Measurements from ENCODE around the gene CAPG. TPM values are rescaled to one million over a fixed set of nuclear protein-coding genes. Genes with fewer than 3 reads are reported as not detected.
A peak's percentile ranks its signal among the peaks of the same experiment; 100 is the strongest.

Gene CAPG
- total and polyA plus RNA-seq, 2 of the 4 experiments (the other 2 are of a cell fraction): 79.9 to 98.3 TPM

- dilution Hi-C loops (cut with HindIII; ENCODE audit: low sequenced_read_pairs, unreplicated experiment) (no loop called here), intact Hi-C loops (cut with micrococcal nuclease) (no loop called here), in situ Hi-C loops (cut with MboI; ENCODE audit: low sequenced_read_pairs) (no loop called here)
- BruUV-seq (replicated peaks): no TSS peak
- Histone ChIP-seq H4K5ac (ENCODE audit: low read depth, low read length) (peak overlapping the region; percentile 4; the same call in 1 of the 2 replicates), H3K4me1 (ENCODE audit: control insufficient read depth, insufficient read depth, low read length) (peaks cover 11% of the 10 kb centered on the region), H4K91ac (ENCODE audit: insufficient read depth, low read depth, low read length) (no peak overlapping the region), H3K9ac (ENCODE audit: low read depth, low read length) (no peak overlapping the region; the same call in 1 of the 2 replicates), H3K9me3 (ENCODE audit: control insufficient read depth, insufficient read depth, low read length) (no peaks in the 10 kb centered on the region), H3K14ac (replicated peaks; ENCODE audit: low read depth, low read length) (no peak overlapping the region), H3K27ac (ENCODE audit: insufficient read depth, low read length) (peak overlapping the region; percentile 80; the same call in 1 of the 2 replicates), H4K20me1 (ENCODE audit: insufficient read depth, low read length) (no peaks in the 10 kb centered on the region; the same call in 1 of the 2 replicates), H3K4ac (ENCODE audit: low read depth, low read length) (no peak overlapping the region), H2AK9ac (replicated peaks; ENCODE audit: low read depth, low read length, poor library complexity) (peak overlapping the region; percentile 56), H2AFZ (replicated peaks; ENCODE audit: low read length, poor library complexity) (no peak overlapping the region), H3K9me1 (ENCODE audit: insufficient read depth, low read length) (peaks cover 6% of the 10 kb centered on the region), H2BK15ac (ENCODE audit: low read depth, low read length) (no peak overlapping the region), H3K27me3 (ENCODE audit: control insufficient read depth, insufficient read depth, low read length) (no peaks in the 10 kb centered on the region), H3K36me3 (ENCODE audit: control insufficient read depth, insufficient read depth, low read length) (peaks cover 9% of the 10 kb centered on the region), H3K23ac (ENCODE audit: low read depth, low read length) (no peak overlapping the region), H4K8ac (ENCODE audit: low read depth in 2 of 2, low read length in 2 of 2) (no peak overlapping the region), H3K4me3 (ENCODE audit: insufficient read depth, low read depth, low read length) (no peak overlapping the region), H3K79me1 (ENCODE audit: low read depth in 1 of 2, low read length in 2 of 2) (0 out of 4 replicates have a peak, but pooled peaks cover 0 to 4% of the 10 kb centered on the region in 2 experiments), H2AK5ac (ENCODE audit: low read depth, low read length) (no peak overlapping the region), H3K56ac (ENCODE audit: extremely low read depth, insufficient read depth, low read length) (no peak overlapping the region), H2BK20ac (ENCODE audit: low read depth, low read length) (no peak overlapping the region), H2BK5ac (ENCODE audit: low read depth, low read length, poor library complexity, severe bottlenecking) (no peak overlapping the region), H3K18ac (ENCODE audit: low read depth, low read length) (no peak overlapping the region; the same call in 1 of the 2 replicates), H3K4me2 (ENCODE audit: low read depth, low read length) (no peak overlapping the region; the same call in 1 of the 2 replicates), H2BK120ac (ENCODE audit: low read depth, low read length) (no peak overlapping the region)
- TF ChIP-seq RFX5 (IDR thresholded peaks at IDR 0.05; ENCODE audit: low read depth, low read length): no peak
- TF ChIP-seq NFE2L2 (IDR thresholded peaks at IDR 0.05; ENCODE audit: low read depth, low read length): no peak
- no peak for TF ChIP-seq MAFK (IDR thresholded peaks at IDR 0.05; ENCODE audit: low read depth, low read length)
- TF ChIP-seq ELK1 (IDR thresholded peaks at IDR 0.05; ENCODE audit: borderline replicate concordance, low read depth, low read length): no peak
- no peak for TF ChIP-seq MXI1 (IDR thresholded peaks at IDR 0.05; ENCODE audit: borderline replicate concordance, low read depth, low read length)
- TF ChIP-seq CTCF (conservative IDR thresholded peaks at IDR 0.05; ENCODE audit: low read depth, low read length): no peak
- TF ChIP-seq CEBPB (IDR thresholded peaks at IDR 0.05; ENCODE audit: low read depth, low read length): no peak
- no peak for TF ChIP-seq FOS (IDR thresholded peaks at IDR 0.05; ENCODE audit: low read depth, low read length)
- TF ChIP-seq SMC3 (IDR thresholded peaks at IDR 0.05; ENCODE audit: low read depth, low read length): no peak
- TF ChIP-seq POLR2A (IDR thresholded peaks at IDR 0.05; ENCODE audit: low read depth, low read length): no peak
- no peak for TF ChIP-seq MAZ (IDR thresholded peaks at IDR 0.05; ENCODE audit: borderline replicate concordance, low read depth, low read length)
- no peak for TF ChIP-seq CHD1 (IDR thresholded peaks at IDR 0.05; ENCODE audit: low read depth, low read length)
- no CpG with 5 or more reads among the region's 5 CpGs for WGBS, 2 experiments (ENCODE audit: extremely low coverage in 2 of 2, insufficient read length in 1 of 2)
- ATAC-seq (ENCODE audit: low read depth): peak; percentile 95
- peak; percentile 63 for DNase-seq
- CTCF ChIA-PET: no interaction called here
- POLR2A ChIA-PET (ENCODE audit: unreplicated experiment): interaction anchor here (0.6 kb wide), 1 partner anchor 12 kb away, joined by 3 read pairs; no protein-coding TSS in a partner anchor
Observed at GRCh38 chr2:85376291-85377065, 33.7 kb downstream of the CAPG start.

Measured in IMR-90 (cell line).